Gastroesophageal sphincter (tissue), 3 donors: ENCODE results near the gene MFSD6.

Experiments
- CTCF ChIP-seq, 4 experiments: fragments of 200-600 bp in 2 of 4; fragments of 450-650 bp in 2 of 4; sonication (generic) in 1 of 4; IDR thresholded peaks; one replicate each; pipeline ENCODE4 v1.5.1; 2017 to 2019; ENCODE audit warnings: antibody characterized with exemption in 4 of 4, mild to moderate bottlenecking in 2 of 4, moderate library complexity in 2 of 4
- POLR2A ChIP-seq, 2 donors: fragments of 450-650 bp; IDR thresholded peaks; one replicate each; pipeline ENCODE4 v1.6.1; 2017; ENCODE audit warnings: antibody characterized with exemption in 2 of 2, mild to moderate bottlenecking in 2 of 2, moderate library complexity in 1 of 2
- POLR2AphosphoS5 ChIP-seq: sonication (generic); formaldehyde crosslinking; IDR thresholded peaks from one replicate; pipeline ENCODE4 v1.6.1; 2017; ENCODE audit warnings: antibody characterized with exemption

- TF ChIP-seq CTCF (IDR thresholded peaks at IDR 0.05) (peak in 3 of 4 experiments; percentile 34 to 44 (median 39)), POLR2A (IDR thresholded peaks at IDR 0.05) (peak; percentile 48 to 67), POLR2AphosphoS5 (peak; percentile 10)
These were observed at the start of gene MFSD6 for GRCh38 chr2:190407662-190408537.
